GM12873 (cell line): ENCODE results near the gene MMP3.

ENCODE experiments used
- TF ChIP-seq, protein P1 (sequence below): IDR thresholded peaks from 2 replicates; pipeline ENCODE4 v1.5.1; 2012; ENCODE audit warnings: low read depth, mild to moderate bottlenecking, moderate library complexity, low read length, control low read depth; ENCODE audit not compliant: insufficient read depth; ENCODE audit errors: missing control alignments

Gene MMP3

DNA sequence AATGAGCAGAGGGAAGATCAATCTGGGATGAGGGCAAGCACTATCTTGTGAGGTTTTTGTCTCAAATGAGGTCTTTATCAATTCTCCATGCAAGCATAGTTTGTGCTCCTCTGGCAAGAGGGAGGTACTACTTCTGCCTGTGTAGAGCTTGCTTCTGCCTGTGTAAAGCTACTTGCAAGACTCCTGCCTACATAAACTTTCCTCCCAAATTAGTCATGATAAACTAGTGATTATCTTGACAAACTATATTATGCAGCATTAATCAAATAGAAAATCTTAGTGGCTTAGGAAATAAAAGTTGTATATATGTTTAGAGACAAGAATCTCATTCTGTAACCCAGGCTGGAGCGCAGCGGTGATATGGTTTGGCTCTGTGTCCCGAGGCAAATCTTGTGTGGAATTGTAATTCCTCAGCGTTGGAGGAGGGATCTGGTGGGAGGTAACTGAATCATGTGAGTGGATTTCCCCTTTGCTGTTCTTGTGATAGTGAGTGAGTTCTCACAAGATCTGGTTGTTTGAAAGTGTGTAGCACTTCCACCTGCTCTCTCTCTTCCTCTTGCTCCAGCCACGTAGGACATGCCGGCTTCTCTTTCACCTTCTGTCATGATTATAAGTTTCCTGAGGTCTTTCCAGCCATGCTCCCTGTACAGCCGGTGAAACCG is 54.9 kb downstream of the MMP3 start:
- TF ChIP-seq, protein P1, sequence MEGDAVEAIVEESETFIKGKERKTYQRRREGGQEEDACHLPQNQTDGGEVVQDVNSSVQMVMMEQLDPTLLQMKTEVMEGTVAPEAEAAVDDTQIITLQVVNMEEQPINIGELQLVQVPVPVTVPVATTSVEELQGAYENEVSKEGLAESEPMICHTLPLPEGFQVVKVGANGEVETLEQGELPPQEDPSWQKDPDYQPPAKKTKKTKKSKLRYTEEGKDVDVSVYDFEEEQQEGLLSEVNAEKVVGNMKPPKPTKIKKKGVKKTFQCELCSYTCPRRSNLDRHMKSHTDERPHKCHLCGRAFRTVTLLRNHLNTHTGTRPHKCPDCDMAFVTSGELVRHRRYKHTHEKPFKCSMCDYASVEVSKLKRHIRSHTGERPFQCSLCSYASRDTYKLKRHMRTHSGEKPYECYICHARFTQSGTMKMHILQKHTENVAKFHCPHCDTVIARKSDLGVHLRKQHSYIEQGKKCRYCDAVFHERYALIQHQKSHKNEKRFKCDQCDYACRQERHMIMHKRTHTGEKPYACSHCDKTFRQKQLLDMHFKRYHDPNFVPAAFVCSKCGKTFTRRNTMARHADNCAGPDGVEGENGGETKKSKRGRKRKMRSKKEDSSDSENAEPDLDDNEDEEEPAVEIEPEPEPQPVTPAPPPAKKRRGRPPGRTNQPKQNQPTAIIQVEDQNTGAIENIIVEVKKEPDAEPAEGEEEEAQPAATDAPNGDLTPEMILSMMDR = no peak
